AG09309 (cell line): Measurements from ENCODE around the gene PWP2.

Experiments used
- DNase-seq: peaks from one replicate; pipeline ENCODE4 v3.0.0-alpha.2; 2010; ENCODE audit warnings: low read depth
- H3K4me3 ChIP-seq: 2 replicates; pipeline ENCODE4 v1.5.1; 2011; ENCODE audit warnings: mild to moderate bottlenecking, low read depth, low read length, moderate library complexity; ENCODE audit not compliant: control insufficient read depth
- CTCF ChIP-seq: IDR thresholded peaks from 2 replicates; pipeline ENCODE4 v1.5.1; 2011; ENCODE audit warnings: mild to moderate bottlenecking, low read depth, low read length, inconsistent platforms; ENCODE audit not compliant: insufficient read depth, control insufficient read depth; ENCODE audit errors: missing control alignments

The PWP2 gene

GRCh38 chr21:44072111-44072510, 35.1 kb upstream of the PWP2 start:
- H3K4me3 ChIP-seq: no peak overlapping the region
- DNase-seq: no peak
- TF ChIP-seq CTCF: no peak

- H3K4me3 ChIP-seq: no peak overlapping the region
- TF ChIP-seq CTCF: no peak
- no peak for DNase-seq
Observed at GRCh38 chr21:44074315-44074958, 32.8 kb upstream of the PWP2 start.

GRCh38 chr21:44076316-44076715, 30.9 kb upstream of the PWP2 start:
- TF ChIP-seq CTCF: no peak
- H3K4me3 ChIP-seq: no peak overlapping the region
- DNase-seq: no peak

- no peak overlapping the region for H3K4me3 ChIP-seq
- TF ChIP-seq CTCF: no peak
- no peak for DNase-seq
Observed at GRCh38 chr21:44078411-44078981, 28.7 kb upstream of the PWP2 start.

- DNase-seq: no peak
- no peak for TF ChIP-seq CTCF
- H3K4me3 ChIP-seq: no peak overlapping the region
Observed at GRCh38 chr21:44079446-44079845, 27.8 kb upstream of the PWP2 start.

GRCh38 chr21:44079846-44080245, 27.4 kb upstream of the PWP2 start:
- no peak for DNase-seq
- no peak for TF ChIP-seq CTCF
- no peak overlapping the region for H3K4me3 ChIP-seq
